GM12892 (cell line): ENCODE results near the gene CABP5.

Source experiments
- DNase-seq: peaks from one replicate; pipeline ENCODE4 v3.0.0; 2011; ENCODE audit not compliant: insufficient read length
- FAIRE-seq: peaks from 2 replicates; lab custom pipeline; 2011; peaks lifted over from hg19 to GRCh38; lab: Jason Lieb, UNC
- POLR2A ChIP-seq: IDR thresholded peaks from 2 replicates; pipeline ENCODE4 v1.6.1; 2011; ENCODE audit warnings: low read depth, low read length, control low read depth
- POLR2AphosphoS5 ChIP-seq: IDR thresholded peaks from 2 replicates; pipeline ENCODE4 v1.6.1; 2011; ENCODE audit warnings: low read depth, low read length, control low read depth
- TAF1 ChIP-seq: IDR thresholded peaks from 2 replicates; pipeline ENCODE4 v1.6.1; 2011; ENCODE audit warnings: low read depth, mild to moderate bottlenecking, control low read depth, low read length, borderline replicate concordance

CABP5 gene

DNA sequence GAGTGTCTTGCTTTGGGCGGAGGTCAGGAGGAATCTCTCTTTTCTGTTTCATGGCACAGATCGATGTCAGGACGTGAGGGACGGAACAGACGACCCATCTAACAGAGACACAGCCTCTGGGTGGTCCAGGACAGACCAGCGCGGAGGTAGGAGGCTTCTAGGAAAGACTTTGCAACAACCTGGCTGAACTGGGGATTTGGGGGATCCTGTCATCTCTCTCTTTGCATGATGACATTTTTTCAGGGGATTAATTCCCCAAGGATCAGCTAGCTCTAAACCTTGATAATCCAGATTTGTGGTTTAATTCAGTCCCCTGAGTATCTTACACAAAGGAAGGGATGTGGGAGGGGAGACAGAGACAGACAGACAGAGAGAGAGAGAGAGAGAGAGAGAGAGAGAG lies 14.4 kb downstream of the CABP5 start:
- TF ChIP-seq POLR2A (no peak), POLR2AphosphoS5 (no peak), TAF1 (no peak)
- FAIRE-seq (no peak), DNase-seq (no peak)

DNA sequence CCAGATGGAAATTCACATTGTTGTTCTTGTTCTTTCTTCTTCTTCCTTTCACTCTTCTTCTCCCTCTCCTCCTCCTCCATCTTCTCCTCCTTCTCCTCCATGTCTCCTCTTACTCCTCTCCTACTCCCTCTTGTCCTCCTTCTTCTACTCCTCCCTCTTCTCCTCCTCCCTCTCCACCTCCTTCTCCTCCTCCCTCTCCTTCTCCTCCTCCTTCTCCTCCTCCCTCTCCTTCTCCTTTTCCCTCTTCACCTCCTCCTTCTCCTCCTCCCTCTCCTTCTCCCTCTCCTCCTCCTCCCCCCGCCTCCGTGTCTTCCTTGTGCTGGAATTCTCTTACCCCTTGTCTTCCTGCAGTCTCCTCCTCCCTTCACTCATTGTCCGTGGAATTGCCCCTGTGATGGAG lies 18.4 kb downstream of the CABP5 start:
- TF ChIP-seq POLR2AphosphoS5 (no peak), TAF1 (no peak), POLR2A (no peak)
- DNase-seq (no peak), FAIRE-seq (no peak)

DNA sequence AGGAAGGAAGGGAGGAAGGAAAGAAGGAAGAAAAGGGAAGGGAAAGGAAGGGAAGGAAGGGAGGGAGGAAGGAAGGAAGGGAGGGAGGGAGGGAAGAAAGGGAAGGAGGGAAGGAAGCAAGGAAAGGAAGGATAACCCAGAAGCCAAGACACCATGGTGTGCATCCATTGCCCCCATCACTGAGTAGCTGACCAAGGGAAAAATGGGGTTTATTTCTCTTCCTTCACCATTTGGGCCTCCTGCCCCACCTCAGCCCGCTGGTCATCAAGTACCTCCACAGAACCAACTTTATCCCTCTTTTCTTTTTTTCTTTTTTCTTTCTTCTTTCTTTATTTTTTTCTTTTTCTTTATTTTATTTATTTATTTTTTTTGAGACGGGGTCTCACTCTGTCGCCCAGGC lies 20.4 kb downstream of the CABP5 start:
- DNase-seq (no peak), FAIRE-seq (no peak)
- TF ChIP-seq POLR2A (no peak), TAF1 (no peak), POLR2AphosphoS5 (no peak)

DNA sequence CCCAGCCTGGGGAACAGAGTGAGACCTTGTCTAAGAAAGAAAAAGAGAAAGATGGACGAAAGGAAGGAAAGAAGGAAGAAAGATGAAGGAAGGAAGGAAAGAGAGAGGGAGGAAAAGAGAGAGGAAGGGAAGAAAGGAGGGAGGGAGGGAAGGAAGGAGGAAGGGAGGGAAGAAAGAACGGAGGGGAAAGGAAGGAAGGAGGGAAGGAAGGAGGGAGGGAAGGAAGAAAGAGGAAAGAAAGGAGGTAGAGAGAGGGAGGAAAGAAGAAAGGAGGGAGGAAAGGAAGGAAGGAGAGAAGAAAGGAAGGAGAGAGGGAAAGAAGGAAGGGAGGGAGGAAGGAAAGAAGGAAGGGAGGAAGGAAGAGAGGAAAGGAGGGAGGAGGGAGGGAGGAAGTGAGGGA lies 20.9 kb downstream of the CABP5 start:
- TF ChIP-seq TAF1, result no peak
- no peak for TF ChIP-seq POLR2AphosphoS5
- no peak for TF ChIP-seq POLR2A
- DNase-seq (no peak), FAIRE-seq (no peak)

DNA sequence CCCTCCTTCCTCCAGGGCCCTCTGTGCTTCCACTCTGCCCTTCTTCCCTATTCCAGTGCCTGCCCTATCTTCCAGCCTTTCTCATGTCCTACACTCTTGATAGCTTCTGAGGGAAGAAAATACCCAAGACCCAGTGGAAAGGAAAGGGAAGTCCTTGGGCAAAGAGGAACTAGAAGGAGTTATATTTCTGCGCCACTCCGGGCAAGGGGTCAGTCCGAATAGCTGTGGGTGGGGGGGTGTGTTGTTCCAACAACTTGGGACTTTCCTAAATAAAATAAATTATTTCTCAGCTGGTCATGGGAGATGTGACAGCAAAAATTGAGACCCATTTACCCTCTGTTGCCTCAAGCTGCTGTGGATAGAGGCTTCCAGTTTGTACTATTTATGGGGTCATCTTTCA lies 23.2 kb downstream of the CABP5 start:
- TF ChIP-seq POLR2AphosphoS5, result no peak
- no peak for TF ChIP-seq POLR2A
- TF ChIP-seq TAF1, result no peak
- FAIRE-seq (no peak), DNase-seq (no peak)

DNA sequence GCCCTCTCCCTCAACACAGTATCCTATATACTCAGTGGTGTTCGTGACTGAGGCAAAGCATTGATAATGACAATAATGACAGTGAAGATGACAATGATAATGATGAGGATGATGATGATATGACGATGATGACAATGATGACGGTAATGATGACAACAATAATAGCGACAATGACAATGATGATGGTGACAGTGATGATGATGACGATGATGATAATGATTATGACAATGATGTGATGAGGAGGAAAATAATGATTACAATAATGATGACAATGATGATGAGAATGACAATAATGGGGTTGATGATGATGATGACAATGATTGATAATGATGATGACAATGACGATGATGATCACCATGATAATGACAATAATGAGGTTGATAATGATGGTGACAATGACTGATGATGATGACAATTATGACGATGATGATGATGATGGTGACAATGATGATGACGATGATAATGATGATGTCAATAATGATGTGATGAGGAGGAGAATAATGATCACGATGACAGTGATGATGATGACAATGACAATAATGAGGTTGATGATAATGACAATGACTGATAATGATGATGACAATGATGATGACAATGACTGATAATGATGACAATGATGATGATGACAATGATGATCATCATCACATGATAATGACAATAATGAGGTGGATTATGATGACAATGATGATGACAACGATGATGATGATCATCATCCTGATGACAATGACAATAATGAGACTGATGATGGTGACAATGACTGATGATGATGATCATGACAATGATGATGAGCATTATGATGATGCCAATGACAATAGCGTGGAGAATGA lies 32.7 kb downstream of the CABP5 start:
- no peak for TF ChIP-seq POLR2A
- TF ChIP-seq TAF1, result no peak
- no peak for TF ChIP-seq POLR2AphosphoS5
- no peak for DNase-seq
- no peak for FAIRE-seq

DNA sequence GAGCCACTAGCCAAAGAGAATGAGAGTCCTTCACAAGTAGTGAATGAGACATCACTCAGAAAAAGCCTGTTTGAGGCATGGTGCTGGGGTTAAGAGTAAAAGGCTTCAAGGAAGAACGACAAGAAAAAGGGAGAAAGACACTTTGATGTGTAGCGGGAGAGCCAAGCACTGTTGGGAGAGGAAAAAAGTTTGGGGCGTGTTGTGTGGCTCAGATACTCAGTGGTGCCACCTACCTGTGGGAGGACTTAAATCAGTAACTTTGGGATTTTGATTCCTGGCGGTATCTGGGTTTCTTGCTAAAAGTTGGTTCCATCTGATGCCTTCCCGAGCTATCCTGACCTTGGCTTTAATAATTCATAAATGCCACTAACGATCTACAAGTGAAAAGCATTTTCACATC lies 37.1 kb downstream of the CABP5 start:
- no peak for TF ChIP-seq POLR2AphosphoS5
- TF ChIP-seq TAF1, result no peak
- TF ChIP-seq POLR2A, result no peak
- no peak for FAIRE-seq
- DNase-seq, result no peak

DNA sequence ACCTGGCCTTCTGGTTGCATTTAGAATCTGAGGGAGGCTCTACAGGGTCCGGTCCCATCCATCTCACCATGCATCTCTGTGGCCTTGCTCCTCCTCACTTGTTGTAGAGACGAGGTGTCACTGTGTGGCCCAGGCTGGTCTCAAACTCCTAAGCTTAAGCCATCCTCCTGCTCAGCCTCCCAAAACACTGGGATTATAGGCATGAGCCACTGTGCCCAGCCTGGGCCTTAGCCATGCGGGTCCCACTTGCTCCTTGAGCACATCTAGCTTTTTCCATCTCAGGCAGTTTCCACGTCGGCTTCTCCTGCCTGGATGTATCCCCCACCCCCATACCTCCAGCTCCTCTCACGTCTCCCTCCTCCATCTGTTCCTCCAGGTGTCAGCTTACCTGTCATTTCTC lies 39.6 kb downstream of the CABP5 start:
- DNase-seq (no peak), FAIRE-seq (no peak)
- TF ChIP-seq POLR2A (no peak), TAF1 (no peak), POLR2AphosphoS5 (no peak)

DNA sequence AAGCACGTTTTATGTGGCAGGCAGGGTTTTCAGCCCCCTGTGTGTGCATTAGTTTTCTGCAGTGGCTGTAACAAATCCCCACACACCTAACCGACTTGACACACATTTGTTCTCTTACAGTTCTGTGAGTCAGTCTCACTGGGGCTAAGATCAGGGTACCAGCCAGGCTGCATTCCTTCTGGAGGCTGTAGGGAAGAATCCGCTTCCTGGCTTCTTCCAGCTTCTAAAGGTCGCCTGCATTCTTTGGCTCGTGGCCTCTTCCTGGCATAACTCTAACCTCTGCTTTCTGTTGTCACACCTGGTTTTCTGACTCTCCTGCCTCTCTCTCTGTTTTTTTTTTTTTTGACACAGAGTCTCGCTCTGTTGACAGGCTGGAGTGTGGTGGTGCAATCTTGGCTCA lies 43.0 kb downstream of the CABP5 start:
- TF ChIP-seq TAF1 (no peak), POLR2AphosphoS5 (no peak), POLR2A (no peak)
- no peak for DNase-seq
- no peak for FAIRE-seq

DNA sequence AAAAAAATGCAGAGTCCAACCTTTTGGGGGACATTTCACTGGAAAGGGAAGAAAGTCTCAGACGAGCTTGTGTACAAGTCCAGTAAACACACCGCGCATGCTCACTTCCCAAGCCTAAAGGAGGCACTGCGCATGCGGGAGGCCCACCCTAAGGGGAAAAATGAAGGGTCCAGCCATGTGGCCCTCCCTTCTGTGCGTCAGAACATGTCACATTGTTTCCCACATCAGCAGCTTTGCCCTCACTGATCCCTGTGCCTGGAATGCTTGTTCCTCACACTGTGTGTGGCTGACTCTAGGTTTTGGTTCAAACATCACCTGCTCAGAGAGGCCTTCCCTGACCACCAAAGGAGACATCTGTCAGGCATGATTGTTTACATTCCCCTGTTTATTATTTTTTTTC lies 45.1 kb downstream of the CABP5 start:
- no peak for TF ChIP-seq POLR2AphosphoS5
- no peak for TF ChIP-seq TAF1
- TF ChIP-seq POLR2A, result no peak
- FAIRE-seq (no peak), DNase-seq (no peak)

DNA sequence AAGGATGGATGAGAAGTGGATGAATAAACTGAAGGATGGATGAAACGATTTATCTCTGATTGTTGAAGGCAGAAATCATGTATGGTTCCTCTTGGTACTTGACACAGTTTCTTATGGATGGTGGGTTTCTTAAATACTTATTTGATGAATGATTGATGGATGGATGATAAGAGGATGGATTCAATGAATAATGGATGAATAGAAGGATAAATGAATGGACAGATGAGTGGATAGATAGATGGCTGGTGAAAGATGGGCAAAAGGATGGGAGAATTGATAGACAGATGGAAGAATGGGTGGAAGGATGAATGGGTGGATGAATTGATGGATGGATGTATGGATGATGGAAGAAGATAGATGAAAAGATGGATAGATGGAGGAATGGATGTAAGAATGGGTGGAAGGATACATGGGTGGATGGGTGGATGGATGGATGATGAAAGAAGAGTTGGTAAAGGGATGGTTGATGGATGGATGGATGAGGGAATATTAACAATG lies 47.6 kb downstream of the CABP5 start:
- FAIRE-seq, result no peak
- TF ChIP-seq POLR2AphosphoS5, result no peak
- TF ChIP-seq POLR2A, result no peak
- no peak for TF ChIP-seq TAF1
- DNase-seq, result no peak

DNA sequence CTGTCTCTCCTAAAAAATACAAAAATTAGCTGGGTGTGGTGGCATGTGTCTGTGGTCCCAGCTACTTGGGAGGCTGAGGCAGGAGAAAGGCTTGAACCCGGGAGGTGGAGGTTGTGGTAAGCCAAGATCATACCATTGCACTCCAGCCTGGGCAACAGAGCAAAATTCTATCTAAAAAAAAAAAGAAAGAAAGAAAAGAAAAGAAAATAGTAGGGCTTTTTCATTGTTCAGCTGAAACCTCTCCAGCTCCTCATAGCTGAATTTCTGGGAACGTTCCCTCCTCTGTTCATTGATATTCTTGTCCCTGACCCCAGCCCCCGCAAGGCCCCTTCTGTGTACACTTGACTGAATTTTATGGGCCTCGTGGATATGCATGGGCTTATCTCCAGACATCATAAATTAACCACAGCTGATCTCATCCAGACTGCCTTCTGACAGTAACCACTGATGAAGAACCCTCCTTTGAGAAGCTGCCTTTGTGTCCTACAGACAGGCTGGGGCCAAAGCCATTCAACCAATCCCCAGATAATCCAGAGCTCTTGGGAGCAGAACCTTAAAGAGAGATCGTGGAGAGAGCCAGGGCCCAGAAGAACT lies 49.6 kb downstream of the CABP5 start, which contains the start of gene ELSPBP1:
ELSPBP1 (plus strand) TSS at position 424 of the 594 bp plus-strand sequence. CDS start 14,036 bp downstream, outside the sequence.
- no peak for DNase-seq
- no peak for FAIRE-seq
- TF ChIP-seq TAF1 (no peak), POLR2A (no peak), POLR2AphosphoS5 (no peak)
